Measurements from ENCODE around the gene SGCD.
"Not testable (repeated sequence)": the region's sequence is repeated elsewhere in the genome, so short reads cannot be mapped to it uniquely, and the experiment has no call there.

Gene SGCD

DNA sequence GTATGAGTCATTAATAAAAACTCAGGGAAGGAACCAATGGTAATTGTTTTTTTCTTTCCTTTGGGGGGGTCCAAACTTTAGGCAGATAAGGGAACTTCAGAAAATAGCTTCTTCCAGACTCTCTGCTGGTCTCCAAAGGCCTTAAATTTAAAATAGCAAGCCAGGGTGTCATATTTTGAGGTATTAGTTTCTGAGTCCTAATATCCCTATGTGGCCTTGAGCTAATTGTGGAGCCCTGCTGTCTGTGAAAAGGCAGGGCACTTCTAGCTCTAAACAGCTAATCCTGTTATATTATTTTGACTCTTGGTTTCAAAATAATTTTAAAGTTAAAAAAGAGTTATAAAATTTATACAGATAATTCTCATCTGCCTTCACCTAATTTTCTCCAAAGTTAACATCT, 327.5 kb downstream of the SGCD start:
- Histone ChIP-seq H3K27ac (ENCODE audit: low read depth, low read length) (no peak overlapping the region), H3K27me3 (ENCODE audit: control insufficient read depth, insufficient read depth, low read length) (no peaks in the 10 kb centered on the region), H3K9ac (ENCODE audit: low read length) (no peak overlapping the region), H3K4me1 (ENCODE audit: control insufficient read depth, insufficient read depth, low read length) (no peaks in the 10 kb centered on the region), H3K36me3 (ENCODE audit: control insufficient read depth, insufficient read depth, low read length) (no peaks in the 10 kb centered on the region), H3K4me3 (ENCODE audit: low read length) (no peak overlapping the region)

- no peak overlapping the region for H3K9ac ChIP-seq (ENCODE audit: low read length)
- no peak overlapping the region for H3K4me3 ChIP-seq (ENCODE audit: low read length)
- H3K27ac ChIP-seq (ENCODE audit: low read depth, low read length): no peak overlapping the region
- H3K4me1 ChIP-seq (ENCODE audit: control insufficient read depth, insufficient read depth, low read length): no peaks in the 10 kb centered on the region
- H3K27me3 ChIP-seq (ENCODE audit: control insufficient read depth, insufficient read depth, low read length): no peaks in the 10 kb centered on the region
- H3K36me3 ChIP-seq (ENCODE audit: control insufficient read depth, insufficient read depth, low read length): no peaks in the 10 kb centered on the region
Measured at GRCh38 chr5:156655732-156656131, 328.8 kb downstream of the SGCD start.

DNA sequence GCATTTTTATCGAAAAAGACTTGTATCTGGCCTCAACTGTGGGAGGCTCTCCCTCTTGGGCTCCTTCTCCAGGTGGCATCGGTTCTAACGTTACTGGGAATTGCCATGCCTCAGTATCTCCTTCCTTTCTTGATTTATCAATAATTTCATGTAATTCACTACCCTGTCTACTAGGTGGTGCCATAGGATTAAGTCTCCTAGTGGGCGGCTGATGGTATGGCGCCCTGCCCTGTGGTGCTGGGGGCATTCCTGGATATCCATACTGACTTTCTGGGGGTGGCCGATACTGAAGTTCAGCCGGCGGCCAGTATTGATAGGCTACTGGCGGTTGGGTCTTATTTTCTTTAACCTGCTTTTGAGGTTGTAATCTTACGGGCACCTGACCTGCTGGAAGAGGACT, 337.9 kb downstream of the SGCD start:
- not testable (repeated sequence) for H3K27ac ChIP-seq (ENCODE audit: low read depth, low read length); H3K4me1 ChIP-seq (ENCODE audit: control insufficient read depth, insufficient read depth, low read length); H3K4me3 ChIP-seq (ENCODE audit: low read length); H3K27me3 ChIP-seq (ENCODE audit: control insufficient read depth, insufficient read depth, low read length); H3K9ac ChIP-seq (ENCODE audit: low read length); H3K36me3 ChIP-seq (ENCODE audit: control insufficient read depth, insufficient read depth, low read length)

DNA sequence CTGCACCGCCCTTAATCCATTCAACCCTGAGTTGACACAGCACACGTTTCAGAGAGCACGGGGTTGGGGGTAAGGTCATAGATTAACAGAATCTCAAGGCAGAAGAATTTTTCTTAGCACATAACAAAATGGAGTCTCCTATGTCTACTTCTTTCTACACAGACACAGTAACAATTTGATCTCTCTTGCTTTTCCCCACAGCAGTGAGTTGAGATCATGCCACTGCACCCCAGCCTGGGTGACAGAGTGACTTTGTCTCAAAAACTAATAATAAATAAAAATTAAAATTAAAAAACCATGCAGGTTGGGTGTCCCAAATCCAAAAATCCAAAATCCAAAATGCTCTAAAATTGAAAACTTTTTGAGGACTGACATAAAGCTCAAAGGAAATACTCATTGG, 339.7 kb downstream of the SGCD start:
- H3K36me3 ChIP-seq (ENCODE audit: control insufficient read depth, insufficient read depth, low read length); H3K27ac ChIP-seq (ENCODE audit: low read depth, low read length); H3K4me1 ChIP-seq (ENCODE audit: control insufficient read depth, insufficient read depth, low read length); H3K27me3 ChIP-seq (ENCODE audit: control insufficient read depth, insufficient read depth, low read length); H3K4me3 ChIP-seq (ENCODE audit: low read length); H3K9ac ChIP-seq (ENCODE audit: low read length): not testable (repeated sequence)

DNA sequence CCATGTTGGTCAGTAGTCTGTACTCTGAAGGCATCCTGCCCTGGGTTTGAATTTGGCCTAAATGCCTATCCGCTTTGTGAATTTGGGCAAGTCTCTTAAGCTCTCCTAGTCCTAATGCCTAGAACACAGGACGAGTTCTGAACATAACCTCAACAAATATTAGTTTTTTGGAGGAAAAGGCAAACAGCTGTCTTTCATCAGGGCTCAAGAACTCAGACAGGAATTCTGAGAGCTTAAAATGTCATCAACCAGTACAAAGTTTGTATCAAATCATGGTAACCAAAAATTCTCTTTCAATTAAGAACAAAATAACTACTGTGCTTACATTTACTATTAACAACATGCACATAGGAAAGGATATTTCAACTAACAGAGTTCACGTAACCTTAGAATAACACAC, 340.7 kb downstream of the SGCD start:
- Histone ChIP-seq H3K27ac (ENCODE audit: low read depth, low read length) (no peak overlapping the region), H3K36me3 (ENCODE audit: control insufficient read depth, insufficient read depth, low read length) (no peaks in the 10 kb centered on the region), H3K4me3 (ENCODE audit: low read length) (no peak overlapping the region), H3K9ac (ENCODE audit: low read length) (no peak overlapping the region), H3K27me3 (ENCODE audit: control insufficient read depth, insufficient read depth, low read length) (no peaks in the 10 kb centered on the region), H3K4me1 (ENCODE audit: control insufficient read depth, insufficient read depth, low read length) (no peaks in the 10 kb centered on the region)

DNA sequence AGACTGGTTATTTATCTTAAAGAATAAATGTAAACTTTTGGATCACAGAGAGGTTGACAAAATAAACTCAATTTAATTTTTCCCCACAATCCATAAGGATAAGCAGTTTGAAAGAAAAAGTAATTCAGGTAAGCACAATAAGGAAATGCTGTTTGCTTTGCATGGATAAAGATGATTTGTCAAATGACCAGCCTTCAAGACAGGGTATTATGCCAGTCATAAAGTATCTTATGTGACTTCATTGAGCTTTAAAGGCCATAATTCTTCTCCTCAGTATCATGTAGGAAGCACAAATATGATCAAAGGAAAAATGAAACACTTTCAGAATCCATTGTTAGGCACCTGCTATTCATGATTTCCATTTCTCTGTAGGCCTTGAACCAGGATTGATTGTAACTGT, 342.5 kb downstream of the SGCD start:
- no peak overlapping the region for H3K9ac ChIP-seq (ENCODE audit: low read length)
- no peak overlapping the region for H3K27ac ChIP-seq (ENCODE audit: low read depth, low read length)
- H3K4me3 ChIP-seq (ENCODE audit: low read length): no peak overlapping the region
- no peaks in the 10 kb centered on the region for H3K36me3 ChIP-seq (ENCODE audit: control insufficient read depth, insufficient read depth, low read length)
- H3K27me3 ChIP-seq (ENCODE audit: control insufficient read depth, insufficient read depth, low read length): no peaks in the 10 kb centered on the region
- no peaks in the 10 kb centered on the region for H3K4me1 ChIP-seq (ENCODE audit: control insufficient read depth, insufficient read depth, low read length)

DNA sequence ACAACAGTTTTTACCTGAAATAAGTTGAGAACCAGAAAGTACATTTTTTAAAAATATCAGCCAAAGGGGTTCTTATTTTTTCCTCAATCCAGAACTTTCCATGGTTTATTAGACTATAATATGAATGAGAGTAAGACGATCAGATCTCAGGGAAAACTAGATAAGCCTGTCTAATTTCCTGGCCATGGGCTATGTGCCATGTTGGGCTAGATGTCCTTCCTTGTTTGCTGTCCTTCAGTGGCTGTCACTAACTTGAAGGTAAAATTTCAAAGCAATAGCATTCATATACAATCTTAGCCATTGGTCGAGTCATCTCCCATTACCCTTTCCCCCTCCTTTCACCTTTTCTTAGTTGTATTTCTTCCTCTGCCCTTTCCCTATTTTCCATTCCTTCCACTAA, 343.7 kb downstream of the SGCD start:
- Histone ChIP-seq H3K36me3 (ENCODE audit: control insufficient read depth, insufficient read depth, low read length) (no peaks in the 10 kb centered on the region), H3K4me1 (ENCODE audit: control insufficient read depth, insufficient read depth, low read length) (peaks cover 4% of the 10 kb centered on the region), H3K27me3 (ENCODE audit: control insufficient read depth, insufficient read depth, low read length) (no peaks in the 10 kb centered on the region), H3K27ac (ENCODE audit: low read depth, low read length) (no peak overlapping the region), H3K4me3 (ENCODE audit: low read length) (no peak overlapping the region), H3K9ac (ENCODE audit: low read length) (no peak overlapping the region)

DNA sequence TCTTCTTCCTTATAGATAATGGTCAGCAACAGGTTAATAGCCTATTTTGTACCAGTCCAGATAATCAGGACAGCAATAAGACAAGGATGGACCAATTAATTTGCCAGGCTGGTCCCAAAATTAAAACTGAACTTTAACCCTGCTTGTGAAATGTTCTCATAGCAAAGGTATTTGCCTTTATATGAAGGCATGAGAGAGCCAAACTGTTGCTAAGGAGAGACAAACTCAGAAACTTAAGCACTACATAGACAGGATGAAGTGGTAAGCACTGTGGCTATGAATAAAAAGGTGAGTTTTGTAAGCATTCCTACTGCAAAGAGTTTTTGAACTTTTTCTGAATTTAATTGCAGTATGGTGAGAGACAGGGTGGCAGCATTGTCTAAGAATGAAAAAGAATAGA, 348.4 kb downstream of the SGCD start:
- Histone ChIP-seq H3K27ac (ENCODE audit: low read depth, low read length) (peak overlapping the region; percentile 35), H3K36me3 (ENCODE audit: control insufficient read depth, insufficient read depth, low read length) (no peaks in the 10 kb centered on the region), H3K4me3 (ENCODE audit: low read length) (no peak overlapping the region), H3K4me1 (ENCODE audit: control insufficient read depth, insufficient read depth, low read length) (peaks cover 8% of the 10 kb centered on the region), H3K9ac (ENCODE audit: low read length) (no peak overlapping the region), H3K27me3 (ENCODE audit: control insufficient read depth, insufficient read depth, low read length) (no peaks in the 10 kb centered on the region)

GRCh38 chr5:156677963-156678362, 351.0 kb downstream of the SGCD start:
- no peaks in the 10 kb centered on the region for H3K27me3 ChIP-seq (ENCODE audit: control insufficient read depth, insufficient read depth, low read length)
- no peak overlapping the region for H3K4me3 ChIP-seq (ENCODE audit: low read length)
- no peak overlapping the region for H3K9ac ChIP-seq (ENCODE audit: low read length)
- H3K36me3 ChIP-seq (ENCODE audit: control insufficient read depth, insufficient read depth, low read length): no peaks in the 10 kb centered on the region
- H3K27ac ChIP-seq (ENCODE audit: low read depth, low read length): no peak overlapping the region
- H3K4me1 ChIP-seq (ENCODE audit: control insufficient read depth, insufficient read depth, low read length): peaks cover 8% of the 10 kb centered on the region

- Histone ChIP-seq H3K4me1 (ENCODE audit: control insufficient read depth, insufficient read depth, low read length) (peaks cover 8% of the 10 kb centered on the region), H3K27me3 (ENCODE audit: control insufficient read depth, insufficient read depth, low read length) (no peaks in the 10 kb centered on the region), H3K9ac (ENCODE audit: low read length) (no peak overlapping the region), H3K4me3 (ENCODE audit: low read length) (no peak overlapping the region), H3K36me3 (ENCODE audit: control insufficient read depth, insufficient read depth, low read length) (no peaks in the 10 kb centered on the region), H3K27ac (ENCODE audit: low read depth, low read length) (no peak overlapping the region)
Measured at GRCh38 chr5:156678484-156678883, 351.5 kb downstream of the SGCD start.

DNA sequence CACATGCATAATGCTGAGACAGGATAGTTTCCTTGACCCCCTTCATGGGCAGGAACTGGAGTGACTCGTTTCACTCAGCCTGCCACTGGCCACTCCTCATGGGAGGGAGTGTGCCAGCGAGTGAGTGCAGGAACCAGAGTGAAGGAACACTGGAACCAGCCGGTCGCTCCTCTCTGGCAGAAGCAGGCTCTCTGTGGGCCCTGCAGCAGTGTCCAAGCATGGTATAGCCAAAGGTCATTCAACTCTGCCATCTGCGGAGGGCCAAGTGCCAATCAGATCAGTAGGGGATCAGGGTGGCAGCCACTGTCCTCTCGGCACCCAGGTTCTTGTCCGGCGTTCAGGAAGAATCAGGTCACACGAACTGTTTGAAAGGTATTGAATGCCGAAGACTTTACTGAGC, 353.9 kb downstream of the SGCD start:
- Histone ChIP-seq H3K36me3 (ENCODE audit: control insufficient read depth, insufficient read depth, low read length) (no peaks in the 10 kb centered on the region), H3K27me3 (ENCODE audit: control insufficient read depth, insufficient read depth, low read length) (no peaks in the 10 kb centered on the region), H3K27ac (ENCODE audit: low read depth, low read length) (no peak overlapping the region), H3K4me3 (ENCODE audit: low read length) (no peak overlapping the region), H3K4me1 (ENCODE audit: control insufficient read depth, insufficient read depth, low read length) (peaks cover 4% of the 10 kb centered on the region), H3K9ac (ENCODE audit: low read length) (no peak overlapping the region)

DNA sequence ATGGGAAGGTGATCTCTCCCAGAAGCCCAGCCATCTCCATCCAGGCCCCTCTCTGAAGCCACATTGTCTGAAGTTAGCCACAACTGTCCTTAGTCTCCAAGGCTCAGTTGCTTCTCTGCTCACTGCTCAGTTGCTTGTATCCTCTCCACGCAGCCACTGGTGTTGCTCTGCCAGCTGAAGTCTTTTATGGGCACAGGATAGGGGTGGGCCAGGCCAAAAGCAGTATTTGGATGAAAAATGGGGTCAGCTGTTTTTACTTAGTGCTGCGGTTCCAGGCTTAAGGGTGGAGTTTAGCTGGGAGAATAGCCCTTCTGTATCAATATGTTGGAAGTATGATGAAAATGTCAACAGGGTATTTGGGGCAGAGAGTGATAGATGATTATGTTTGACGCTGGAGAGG, 354.3 kb downstream of the SGCD start:
- Histone ChIP-seq H3K27ac (ENCODE audit: low read depth, low read length) (no peak overlapping the region), H3K4me1 (ENCODE audit: control insufficient read depth, insufficient read depth, low read length) (peaks cover 4% of the 10 kb centered on the region)

GRCh38 chr5:156682971-156683370, 356.0 kb downstream of the SGCD start:
- Histone ChIP-seq H3K9ac (ENCODE audit: low read length) (no peak overlapping the region), H3K27me3 (ENCODE audit: control insufficient read depth, insufficient read depth, low read length) (no peaks in the 10 kb centered on the region), H3K27ac (ENCODE audit: low read depth, low read length) (no peak overlapping the region), H3K4me3 (ENCODE audit: low read length) (no peak overlapping the region), H3K4me1 (ENCODE audit: control insufficient read depth, insufficient read depth, low read length) (peaks cover under 1% of the 10 kb centered on the region), H3K36me3 (ENCODE audit: control insufficient read depth, insufficient read depth, low read length) (no peaks in the 10 kb centered on the region)

More for the DNA sequence above, 354.3 kb downstream of the SGCD start:
- Histone ChIP-seq H3K27me3 (ENCODE audit: control insufficient read depth, insufficient read depth, low read length) (no peaks in the 10 kb centered on the region), H3K9ac (ENCODE audit: low read length) (no peak overlapping the region), H3K4me3 (ENCODE audit: low read length) (no peak overlapping the region), H3K36me3 (ENCODE audit: control insufficient read depth, insufficient read depth, low read length) (no peaks in the 10 kb centered on the region)

- H3K4me1 ChIP-seq (ENCODE audit: control insufficient read depth, insufficient read depth, low read length): no peaks in the 10 kb centered on the region
- H3K27me3 ChIP-seq (ENCODE audit: control insufficient read depth, insufficient read depth, low read length): no peaks in the 10 kb centered on the region
- H3K9ac ChIP-seq (ENCODE audit: low read length): no peak overlapping the region
- no peaks in the 10 kb centered on the region for H3K36me3 ChIP-seq (ENCODE audit: control insufficient read depth, insufficient read depth, low read length)
- no peak overlapping the region for H3K27ac ChIP-seq (ENCODE audit: low read depth, low read length)
- H3K4me3 ChIP-seq (ENCODE audit: low read length): no peak overlapping the region
Measured at GRCh38 chr5:156683509-156683908, 356.5 kb downstream of the SGCD start.

Data from rectal smooth muscle tissue (tissue), 1 donor.